SKM-1 (cell line): Measurements from ENCODE around the gene CDA.
"Not testable (repeated sequence)": the region's sequence is repeated elsewhere in the genome, so short reads cannot be mapped to it uniquely, and the experiment has no call there.

ENCODE experiments used
- DNase-seq: peaks from one replicate; lab custom pipeline; 2025; ENCODE audit not compliant: unreplicated experiment; lab: John Stamatoyannopoulos, UW

The CDA gene

DNA sequence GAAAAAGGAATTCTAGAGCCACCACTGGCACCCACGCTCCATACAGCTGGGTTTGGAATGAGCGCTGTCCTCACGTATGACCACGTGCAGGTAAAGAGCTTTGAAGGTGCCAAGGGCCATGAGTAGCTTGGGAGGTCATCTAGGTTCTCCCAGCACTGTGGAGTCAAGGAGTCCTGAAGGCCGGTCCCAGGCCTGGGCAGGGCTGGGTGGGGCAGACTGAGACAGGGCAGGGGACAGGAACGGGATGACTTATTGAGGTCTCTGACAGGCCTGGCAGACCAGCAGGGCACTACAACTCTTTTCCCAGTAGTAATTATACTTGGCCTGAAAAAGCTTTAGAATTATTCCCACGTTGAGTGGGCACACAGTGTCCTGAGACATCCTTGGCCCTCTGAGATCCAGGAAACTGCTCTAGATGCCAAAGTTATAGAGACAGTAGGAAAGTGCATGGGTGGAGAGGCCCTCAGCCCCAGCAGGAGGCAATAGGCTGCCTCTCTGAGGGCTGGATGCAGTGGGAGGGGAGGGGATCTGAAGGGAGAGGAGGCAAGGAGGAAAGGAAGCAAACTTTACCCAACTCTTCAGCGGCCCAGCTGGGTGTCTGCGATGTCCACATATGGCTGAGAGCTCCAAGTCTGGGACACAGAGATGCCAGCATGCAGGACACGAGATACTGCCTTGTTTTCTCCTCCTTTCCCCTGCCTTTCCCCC lies 1.8 kb upstream of the CDA start:
- DNase-seq: no peak

DNA sequence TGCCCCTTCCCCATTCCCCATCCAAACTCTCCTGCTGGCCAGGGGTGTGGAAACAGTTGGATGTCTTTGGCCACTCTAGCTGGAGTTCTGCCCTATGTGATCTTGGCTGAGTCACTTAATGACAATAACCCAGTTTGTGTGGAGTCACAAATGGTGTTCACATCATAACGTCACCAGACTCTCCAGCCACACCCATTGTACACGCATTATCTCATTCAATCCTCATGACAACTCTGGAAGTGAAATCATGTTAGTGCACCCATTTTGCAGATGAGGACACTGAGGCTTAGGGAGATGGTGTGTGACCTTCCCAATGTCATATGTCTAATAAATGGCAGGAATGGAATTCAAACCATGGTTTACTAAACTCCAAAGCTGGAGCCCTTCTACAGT lies 1.2 kb upstream of the CDA start:
- DNase-seq: no peak

DNA sequence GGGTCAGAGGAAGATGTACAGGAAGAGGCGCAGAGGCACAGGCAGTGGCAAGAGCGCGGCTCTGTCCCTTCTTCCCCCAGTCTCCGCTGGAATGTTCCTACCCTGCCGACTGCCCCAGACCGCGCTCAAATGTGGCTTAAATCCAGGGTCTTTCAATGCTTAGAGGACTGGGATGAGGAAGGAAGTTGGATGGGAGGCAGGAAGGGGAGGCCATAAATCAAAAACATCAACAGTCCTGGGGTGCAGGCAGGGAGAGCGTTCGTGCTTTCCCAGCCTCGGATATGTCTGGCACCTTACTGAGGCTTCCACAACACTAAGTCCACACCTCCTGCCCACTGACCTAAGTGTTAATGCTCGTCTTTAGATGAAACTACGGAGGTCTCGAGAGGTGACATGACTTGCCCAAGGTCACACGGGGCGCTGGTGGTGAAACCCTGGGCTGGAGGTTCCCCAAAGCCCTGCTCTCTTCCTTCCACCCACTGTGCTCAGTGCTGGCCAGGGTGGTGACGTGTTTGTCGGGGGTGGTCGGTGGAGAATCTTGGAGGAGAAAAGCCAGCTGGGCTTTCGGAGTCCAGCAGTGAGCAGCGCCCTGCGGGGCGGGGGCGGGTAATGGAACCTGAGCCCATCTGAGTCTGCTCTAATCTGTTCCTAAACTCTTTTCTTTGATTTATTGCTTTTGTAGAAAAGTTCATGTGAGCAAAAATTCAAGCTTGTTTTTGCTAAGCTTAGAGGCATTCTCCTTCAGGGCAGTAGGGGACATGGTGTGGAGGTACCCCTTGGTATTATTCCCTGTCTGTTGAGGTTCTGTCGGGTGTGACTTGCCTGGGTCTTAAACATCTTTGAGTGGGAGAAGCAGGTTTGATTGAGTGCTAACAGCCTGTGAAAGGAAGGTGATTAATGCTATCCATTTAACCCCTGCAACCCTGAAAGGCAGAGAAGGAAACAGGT lies 708 bp downstream of the CDA start:
- DNase-seq: peak; percentile 38

DNA sequence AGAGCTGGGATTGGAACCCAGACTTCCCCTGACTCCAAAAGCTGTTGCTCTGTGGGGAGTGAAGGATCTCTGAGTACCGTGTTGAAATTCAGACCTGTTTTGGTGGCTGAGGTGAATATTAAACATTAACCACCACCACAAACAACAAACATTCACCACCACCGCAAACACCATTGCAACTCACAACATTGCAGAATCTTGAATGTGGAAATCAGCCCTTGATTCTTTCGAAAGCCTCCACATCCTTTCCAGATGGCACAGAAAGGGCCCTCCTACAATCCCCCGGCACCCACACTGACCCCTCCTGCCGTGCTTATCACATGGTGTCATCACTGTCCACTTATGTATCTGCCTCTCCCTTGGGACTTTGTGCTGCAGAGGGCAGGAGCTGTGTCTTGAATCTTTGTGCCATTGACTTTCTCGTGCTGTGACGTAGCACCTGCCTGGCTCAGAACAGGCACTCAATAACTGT lies 1.4 kb downstream of the CDA start:
- peak; percentile 78 for DNase-seq

DNA sequence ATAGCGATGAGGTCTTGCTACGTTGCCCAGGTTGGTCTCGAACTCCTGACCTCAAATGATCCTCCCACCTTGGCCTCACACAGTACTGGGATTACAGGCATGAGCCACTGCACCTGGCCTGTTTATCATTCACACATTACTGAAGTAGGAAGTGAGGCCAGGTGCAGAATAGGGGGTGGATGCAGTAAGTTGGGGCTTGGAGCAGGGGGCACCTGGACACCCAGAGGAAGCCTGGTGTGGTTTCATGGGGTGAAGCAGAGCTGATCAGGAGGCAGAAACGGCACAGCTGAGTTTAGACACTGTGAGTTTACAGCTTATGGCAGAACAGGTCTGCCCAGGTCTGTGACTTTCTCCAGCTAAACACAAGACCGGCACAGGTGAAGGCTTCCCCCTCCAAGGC lies 4.9 kb downstream of the CDA start:
- no peak for DNase-seq

DNA sequence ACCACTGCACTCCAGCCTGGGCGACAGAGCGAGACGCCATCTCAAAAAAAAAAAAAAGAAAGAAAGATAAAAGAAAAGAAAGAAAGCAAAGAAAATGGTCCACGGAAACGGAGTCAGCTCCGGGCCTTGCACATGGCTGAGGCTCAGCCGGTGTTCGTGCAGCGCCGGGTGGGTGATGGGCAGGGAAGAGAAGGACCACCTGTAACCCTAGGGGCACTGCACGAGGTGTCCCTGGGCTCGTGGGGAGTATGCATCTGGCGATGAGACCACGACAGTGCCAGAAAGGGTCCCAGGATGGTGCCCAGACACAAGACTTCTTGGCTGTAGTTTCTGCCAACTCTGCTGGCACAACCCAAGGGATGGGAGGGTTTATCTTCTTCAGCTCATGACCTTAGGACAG lies 5.8 kb downstream of the CDA start:
- DNase-seq: no peak

DNA sequence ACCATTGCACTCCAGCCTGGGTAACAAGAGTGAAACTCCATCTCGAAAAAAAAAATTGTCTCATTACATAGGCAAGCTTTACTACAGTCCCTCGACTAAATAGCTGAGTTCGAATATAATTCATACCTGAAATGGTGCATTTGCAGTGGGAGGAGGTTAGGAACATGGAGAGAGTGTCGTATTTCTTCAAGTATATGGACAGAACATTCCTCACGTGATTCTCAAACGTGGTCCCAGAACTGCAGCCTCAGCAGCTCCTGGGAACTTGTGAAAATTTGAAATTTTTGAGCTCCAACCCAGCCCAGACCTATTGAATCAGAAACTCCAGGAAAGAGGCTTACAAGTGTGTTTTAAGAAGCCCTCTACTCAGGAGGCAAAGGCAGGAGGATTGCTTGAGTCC lies 7.2 kb downstream of the CDA start:
- no peak for DNase-seq

DNA sequence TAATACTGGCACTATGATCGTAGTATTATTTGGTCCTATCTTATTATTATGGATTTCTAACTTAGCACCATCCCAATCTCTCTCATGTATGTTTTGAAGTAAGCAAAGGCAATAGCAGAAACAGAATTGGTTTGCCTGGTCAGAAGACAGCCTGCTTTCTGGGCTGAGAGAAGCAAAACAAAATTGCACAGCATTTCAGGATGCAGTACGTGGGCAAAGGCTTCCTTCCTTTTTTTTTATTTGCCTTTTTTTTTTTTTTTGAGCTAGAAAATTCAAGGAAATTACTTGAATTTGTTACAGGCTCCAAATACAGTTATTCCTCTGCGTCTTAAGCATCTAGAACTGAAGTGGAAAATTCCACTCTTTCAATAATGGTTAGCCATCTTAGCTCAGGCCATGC lies 8.8 kb downstream of the CDA start:
- DNase-seq: no peak

DNA sequence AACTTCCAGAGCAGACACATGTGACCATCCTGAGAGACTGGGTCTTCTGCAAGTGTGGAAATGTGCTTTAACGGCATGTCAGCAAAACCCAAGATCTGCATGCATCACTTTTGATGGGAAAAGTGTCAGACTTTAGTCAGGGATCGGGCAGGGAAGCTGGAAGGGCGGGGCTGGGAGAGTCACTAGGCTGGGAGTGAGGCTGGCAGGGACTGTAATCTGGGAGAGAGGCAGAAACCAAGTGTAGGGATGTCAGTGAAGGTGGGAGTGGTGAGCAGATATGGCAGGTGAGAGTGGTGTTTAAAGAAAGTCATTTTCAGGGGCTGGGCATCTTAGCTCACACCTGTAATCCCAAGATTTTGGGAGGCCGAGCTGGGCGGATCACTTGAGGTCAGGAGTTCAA lies 11.3 kb downstream of the CDA start:
- DNase-seq: no peak

DNA sequence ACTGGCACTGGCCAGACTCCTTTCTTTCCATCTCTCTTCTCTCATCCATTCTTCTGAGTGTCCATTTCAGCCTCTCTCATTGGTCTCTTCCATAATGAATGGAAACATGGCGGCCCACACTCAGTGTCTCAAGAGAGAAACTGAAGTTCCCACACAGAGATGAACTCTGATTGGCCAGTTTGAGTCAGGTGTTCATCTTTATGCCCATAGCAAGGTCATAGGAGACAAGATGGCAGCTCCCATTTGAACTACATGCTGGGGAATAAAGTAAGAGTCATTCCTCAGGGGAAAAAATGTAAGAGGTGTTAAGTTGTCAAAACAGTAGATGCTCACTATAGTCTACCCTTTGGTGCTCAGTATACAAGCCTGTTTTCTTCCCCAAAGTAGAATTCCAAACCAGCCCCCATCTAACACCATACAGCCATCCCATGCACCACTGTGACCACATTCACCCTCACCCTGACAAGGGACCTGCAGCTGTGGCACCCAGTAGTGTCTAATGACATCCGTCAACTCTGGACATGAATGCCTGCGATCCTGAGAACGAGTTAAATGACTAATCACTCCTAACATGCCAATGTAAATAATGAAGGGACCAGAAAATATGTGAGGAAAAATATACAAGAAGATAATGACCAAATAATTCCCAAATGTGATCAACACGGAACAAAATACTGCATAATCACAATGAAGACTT lies 12.4 kb downstream of the CDA start:
- DNase-seq: no peak

DNA sequence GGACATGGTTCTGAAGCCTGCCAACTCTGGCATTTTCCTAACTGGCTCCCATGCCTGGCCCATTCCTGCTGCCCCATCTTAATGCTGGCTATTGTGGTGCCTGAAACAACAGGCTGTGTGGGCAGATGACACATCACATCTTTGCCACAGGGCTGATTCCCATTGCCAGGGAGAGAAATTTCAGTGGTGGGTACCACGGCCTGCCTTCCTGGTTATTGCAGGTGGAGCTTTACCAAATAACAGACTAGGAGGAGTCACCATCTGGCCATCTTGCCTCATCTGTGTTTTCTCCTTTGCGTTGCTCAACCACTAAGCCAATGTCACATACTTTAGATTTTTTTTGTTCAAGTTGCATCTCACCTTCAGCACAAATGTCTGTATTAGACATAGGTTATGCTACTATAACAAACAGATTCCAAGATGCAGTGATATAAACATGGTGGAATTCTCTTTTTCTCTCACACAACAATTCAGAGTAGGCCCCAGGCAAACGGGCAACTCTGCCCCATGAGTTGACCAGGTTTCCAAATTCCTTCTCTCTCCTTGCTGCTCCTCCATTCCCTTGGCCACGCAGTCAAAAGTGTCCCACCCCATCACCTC lies 14.1 kb downstream of the CDA start:
- no peak for DNase-seq

DNA sequence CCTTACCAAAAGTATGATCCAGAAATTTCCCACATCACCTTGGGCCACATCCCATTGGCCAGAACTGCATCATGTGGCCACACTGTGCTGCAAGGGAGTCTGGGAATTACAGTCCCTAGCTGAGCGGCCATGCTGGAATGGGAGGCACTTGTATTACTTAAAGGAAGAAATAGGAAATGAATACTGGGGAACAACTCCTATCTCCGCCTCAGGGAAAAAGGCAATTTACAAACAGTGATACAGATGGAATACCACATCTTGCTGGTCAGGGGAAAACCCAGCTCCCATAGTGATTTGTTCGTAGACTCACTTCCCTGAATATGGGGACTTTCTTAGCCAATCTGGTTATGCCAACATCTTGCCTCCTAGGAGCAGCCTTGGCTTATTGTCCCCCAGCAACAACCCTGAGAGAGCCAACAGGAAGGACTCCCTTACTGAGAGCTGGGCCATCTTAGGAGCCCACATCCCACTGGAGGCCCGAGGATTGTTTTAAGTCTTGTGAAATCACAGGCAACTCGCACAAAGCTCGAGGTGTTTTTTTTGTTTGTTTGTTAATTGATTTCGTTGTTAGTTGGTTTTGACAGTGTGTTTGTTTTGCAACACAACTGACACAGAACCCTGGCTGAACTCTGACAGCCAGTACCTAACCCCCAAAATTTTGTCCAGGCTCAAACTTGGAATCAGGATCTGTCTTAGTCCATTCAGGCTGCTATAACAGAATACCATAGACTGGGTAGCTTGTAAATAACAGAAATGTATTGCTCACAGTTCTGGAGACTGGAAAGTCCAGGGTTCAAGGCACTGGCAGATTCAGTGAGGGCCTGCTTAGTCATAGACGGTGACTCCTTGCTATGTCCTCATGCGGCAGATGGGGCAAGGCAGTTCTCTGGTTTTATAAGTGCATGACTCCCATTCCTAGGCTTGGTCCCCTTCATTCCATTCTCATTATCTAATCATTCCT lies 14.9 kb downstream of the CDA start:
- DNase-seq: no peak

DNA sequence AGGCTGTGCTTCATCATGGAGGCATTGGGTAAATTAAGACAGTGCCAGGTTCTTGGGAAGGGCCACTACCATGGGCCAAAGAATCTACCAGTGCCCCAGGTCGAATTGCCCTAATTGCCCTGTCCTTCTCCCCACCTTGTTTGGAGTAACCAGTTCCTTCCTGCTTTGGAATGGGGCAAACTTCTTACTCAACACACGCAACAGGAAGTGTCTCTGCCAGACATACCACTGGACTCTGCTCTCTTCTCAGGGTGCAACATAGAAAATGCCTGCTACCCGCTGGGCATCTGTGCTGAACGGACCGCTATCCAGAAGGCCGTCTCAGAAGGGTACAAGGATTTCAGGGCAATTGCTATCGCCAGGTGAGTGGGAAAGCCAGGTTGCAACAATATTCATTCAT lies 15.8 kb downstream of the CDA start:
- DNase-seq: peak; percentile 32

DNA sequence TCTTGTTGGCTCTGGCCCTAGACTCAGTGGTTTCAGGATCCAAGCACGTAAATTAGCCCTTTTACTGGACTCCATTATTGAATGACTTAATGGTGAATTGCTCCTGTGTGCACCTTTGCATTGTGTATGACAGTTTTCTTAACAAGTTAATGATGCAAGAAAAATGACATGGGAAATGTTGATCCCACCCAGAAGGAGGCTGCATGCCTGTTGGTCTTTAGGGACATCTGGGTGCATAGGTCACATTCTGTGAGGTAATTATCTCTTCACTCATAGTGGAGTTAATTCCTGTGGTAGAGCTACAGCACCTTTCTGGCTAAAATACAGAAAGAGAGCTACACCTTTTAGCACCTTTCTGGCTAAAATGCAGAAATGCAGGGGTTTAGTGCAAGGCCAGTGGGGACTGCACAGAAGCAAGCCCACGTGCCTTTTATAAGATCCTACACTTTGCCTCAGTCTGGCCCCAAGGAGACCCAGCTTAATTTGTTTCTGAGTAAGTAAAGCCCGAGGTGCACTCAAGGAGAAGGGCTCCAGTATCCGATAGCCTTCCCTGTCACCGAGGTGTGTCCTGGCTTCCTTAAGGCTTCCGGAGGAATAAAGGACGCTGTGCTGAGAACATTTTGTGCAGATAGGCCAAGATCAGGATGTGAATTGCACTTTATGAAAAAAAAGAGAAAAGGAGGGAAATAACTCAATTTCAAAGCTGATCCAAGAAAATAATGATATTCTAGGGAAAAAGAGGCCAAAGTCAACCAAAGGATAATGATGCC lies 18.1 kb downstream of the CDA start:
- not testable (repeated sequence) for DNase-seq

DNA sequence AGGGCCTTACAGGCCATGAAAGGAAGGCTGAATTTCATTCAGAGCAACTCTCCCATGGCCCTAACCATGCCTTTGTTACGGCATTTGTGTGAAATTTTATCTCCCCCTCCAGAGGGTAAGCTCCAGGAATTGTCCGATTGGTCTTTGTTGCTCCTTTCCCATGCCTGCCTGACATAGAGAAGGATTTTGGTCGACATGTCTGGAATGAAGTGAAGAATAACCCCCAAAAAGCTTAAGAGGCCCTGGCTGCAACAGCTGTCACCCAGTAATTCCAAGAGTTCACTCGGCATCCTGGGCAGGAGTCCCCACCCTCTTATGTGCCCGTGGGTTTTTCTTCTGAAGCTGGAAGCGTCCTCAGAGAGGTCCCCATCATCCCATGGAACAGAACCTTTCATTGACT lies 20.6 kb downstream of the CDA start:
- no peak for DNase-seq

DNA sequence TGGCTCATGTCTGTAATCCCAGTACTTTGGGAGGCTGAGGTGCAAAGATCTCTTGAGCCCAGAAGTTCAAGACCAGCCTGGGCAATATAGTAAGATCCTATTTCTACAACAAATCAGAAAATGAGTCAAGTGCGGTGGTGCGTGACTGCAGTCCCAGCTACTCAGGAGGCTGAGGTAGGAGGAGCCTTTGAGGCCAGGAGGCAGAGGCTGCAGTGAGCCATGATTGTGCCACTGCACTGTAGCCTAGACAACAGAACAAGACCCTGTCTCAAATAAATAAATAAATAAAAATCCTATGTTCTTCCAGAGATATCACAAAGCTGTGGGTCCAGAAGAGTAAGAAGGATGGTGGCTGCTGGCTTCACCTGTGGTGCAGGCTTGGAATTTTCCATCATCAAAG lies 22.1 kb downstream of the CDA start:
- no peak for DNase-seq

DNA sequence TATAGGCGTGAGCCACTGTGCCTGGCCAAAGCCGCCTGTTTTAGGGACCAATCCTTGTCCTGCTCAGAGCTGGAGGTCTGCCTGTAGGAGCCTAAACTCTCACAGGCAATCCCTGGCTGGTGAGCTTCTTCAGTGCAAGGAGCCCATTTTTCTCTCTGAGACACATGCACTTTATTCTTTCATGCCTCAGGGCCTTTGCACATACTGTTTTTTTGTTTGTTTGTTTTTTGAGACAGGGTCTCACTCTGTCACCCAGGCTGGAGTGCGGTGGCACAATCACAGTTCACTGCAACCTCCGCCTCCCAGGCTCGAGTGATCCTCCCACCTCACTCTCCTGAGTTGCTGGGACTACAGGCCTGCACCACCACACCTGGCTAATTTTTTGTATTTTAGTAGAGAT lies 22.8 kb downstream of the CDA start:
- DNase-seq: no peak

DNA sequence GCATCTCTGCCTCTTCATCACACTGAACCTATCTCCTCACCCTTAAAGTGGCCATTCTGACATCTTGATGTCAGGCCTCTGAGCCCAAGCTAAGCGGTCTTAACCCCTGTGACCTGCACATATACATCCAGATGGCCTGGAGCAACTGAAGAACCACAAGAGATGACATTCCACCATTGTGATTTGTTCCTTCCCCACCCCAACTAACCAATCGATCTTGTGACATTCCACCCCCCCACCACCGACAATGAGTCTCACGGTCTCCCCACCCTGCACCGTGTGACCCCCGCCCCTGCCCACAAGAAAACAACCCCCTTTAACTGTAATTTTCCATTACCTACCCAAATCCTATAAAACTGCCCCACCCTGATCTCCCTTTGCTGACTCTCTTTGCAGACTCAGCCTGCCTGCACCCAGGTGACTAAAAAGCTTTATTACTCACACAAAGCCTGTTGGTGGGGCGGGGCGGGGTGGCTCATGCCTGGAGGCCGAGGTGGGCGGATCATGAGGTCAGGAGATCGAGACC lies 23.4 kb downstream of the CDA start:
- no peak for DNase-seq

DNA sequence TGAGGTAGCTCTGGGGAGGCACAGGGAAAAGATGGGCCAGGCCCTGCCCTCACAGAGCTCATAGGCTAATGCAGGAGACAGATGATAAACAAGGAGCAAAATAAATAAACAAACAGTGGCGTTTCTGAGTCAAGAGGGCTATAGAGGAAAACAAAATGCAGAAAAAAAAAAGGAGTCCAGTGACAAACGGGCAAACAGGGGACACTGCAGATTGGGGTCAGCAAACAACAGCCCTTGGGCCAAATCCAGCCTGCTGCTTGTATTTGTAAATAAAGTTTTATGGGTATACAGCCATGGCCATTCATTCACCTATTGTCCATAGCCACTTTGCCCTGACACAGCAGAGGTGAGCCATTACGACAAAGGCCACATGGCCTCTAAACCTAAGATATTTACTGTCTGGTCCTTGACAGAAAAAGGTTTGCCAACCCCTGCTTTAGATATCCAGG lies 25.3 kb downstream of the CDA start:
- no peak for DNase-seq
